ENCODE results near the gene QPCT.
A peak's percentile ranks its signal among the peaks of the same experiment; 100 is the strongest.

Gene QPCT

DNA sequence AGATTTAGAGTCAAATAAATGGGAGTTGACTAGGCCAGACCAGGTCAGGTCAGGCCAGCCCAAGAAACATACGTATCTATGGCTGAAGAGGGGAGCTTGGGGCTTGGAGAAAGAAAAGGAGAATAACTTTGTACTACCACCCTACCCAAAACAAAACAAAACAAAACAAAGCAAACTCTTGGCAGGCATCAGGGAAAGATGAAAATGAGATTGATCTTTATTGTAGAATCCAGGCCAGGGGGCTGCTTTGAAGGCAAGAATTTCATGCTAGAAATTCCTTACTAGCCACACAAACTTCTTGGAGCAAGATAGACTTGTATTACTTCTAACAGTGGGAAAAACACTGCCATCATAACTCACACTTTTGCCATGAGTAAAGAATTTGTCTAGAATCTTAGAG is 26.2 kb downstream of the QPCT start:
- H3K27ac ChIP-seq, result no peak overlapping the region
- no peak for DNase-seq (ENCODE audit: low spot score)
- CTCF ChIA-PET, result no interaction called here
- POLR2A ChIA-PET (ENCODE audit: low non-redundant PET), result no interaction called here
- TF ChIP-seq, protein P1, sequence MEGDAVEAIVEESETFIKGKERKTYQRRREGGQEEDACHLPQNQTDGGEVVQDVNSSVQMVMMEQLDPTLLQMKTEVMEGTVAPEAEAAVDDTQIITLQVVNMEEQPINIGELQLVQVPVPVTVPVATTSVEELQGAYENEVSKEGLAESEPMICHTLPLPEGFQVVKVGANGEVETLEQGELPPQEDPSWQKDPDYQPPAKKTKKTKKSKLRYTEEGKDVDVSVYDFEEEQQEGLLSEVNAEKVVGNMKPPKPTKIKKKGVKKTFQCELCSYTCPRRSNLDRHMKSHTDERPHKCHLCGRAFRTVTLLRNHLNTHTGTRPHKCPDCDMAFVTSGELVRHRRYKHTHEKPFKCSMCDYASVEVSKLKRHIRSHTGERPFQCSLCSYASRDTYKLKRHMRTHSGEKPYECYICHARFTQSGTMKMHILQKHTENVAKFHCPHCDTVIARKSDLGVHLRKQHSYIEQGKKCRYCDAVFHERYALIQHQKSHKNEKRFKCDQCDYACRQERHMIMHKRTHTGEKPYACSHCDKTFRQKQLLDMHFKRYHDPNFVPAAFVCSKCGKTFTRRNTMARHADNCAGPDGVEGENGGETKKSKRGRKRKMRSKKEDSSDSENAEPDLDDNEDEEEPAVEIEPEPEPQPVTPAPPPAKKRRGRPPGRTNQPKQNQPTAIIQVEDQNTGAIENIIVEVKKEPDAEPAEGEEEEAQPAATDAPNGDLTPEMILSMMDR (conservative IDR thresholded peaks at IDR 0.05; ENCODE audit: low read depth), result no peak

DNA sequence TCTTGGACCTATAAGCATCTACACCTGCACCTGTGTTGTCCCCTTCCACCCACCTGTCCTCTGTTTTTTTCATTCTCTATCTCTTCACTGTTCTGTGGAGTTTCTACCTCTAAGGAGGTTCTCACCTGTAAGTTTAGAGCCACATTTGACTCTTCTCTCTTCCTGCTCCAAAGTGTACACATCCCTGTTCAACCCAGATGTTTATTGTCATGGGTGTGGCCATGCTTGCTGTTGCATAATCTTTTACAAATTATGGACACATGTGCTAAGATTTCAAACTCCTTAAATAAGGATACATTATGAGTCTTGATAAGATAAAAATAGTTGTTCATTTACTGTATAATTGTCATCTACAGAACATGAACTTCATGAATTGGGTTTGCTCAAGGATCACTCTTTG is 27.6 kb downstream of the QPCT start:
- no peak overlapping the region for H3K27ac ChIP-seq
- no peak for DNase-seq (ENCODE audit: low spot score)
- ChIA-PET POLR2A (ENCODE audit: low non-redundant PET) (interaction anchor here (0.6 kb wide), 1 partner anchor 8 kb away, joined by 4 read pairs; no protein-coding TSS in a partner anchor), CTCF (interaction anchor here (0.6 kb wide), 1 partner anchor 14 kb away, joined by 3 read pairs; no protein-coding TSS in a partner anchor)
- TF ChIP-seq, protein P1 (conservative IDR thresholded peaks at IDR 0.05; ENCODE audit: low read depth), result no peak

DNA sequence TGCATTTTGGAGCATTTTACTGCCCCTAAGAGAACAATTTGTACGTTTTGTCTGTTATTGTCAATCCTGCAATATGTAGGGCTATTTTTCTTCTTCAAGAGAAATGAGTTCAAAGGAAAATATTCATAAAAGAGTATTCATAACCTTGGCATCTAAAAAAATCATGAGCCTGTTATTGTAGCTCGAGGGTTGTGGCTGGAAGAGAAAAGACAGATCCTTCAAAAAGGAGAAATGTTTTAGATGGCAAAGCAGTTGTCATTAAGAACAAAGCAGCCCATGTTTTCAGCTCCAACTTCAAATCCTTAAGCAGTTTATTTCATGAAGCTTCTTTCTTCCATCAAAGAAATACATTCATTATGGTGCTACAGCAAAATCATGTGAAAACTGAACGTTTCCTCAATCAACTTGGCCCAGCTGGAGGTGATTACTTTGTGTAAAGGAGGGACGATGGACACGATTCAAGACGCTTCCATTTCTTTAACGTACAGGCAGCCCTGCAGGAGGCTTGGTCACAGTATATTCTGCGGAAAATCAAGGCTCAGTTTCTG is 31.4 kb downstream of the QPCT start:
- POLR2A ChIA-PET (ENCODE audit: low non-redundant PET), result no interaction called here
- TF ChIP-seq, protein P1 (conservative IDR thresholded peaks at IDR 0.05; ENCODE audit: low read depth), result no peak
- no peak for DNase-seq (ENCODE audit: low spot score)
- no peak overlapping the region for H3K27ac ChIP-seq
- CTCF ChIA-PET, result interaction anchor here (0.6 kb wide), 2 partner anchors 11 to 434 kb away, joined by 3 to 4 read pairs; no protein-coding TSS in a partner anchor

DNA sequence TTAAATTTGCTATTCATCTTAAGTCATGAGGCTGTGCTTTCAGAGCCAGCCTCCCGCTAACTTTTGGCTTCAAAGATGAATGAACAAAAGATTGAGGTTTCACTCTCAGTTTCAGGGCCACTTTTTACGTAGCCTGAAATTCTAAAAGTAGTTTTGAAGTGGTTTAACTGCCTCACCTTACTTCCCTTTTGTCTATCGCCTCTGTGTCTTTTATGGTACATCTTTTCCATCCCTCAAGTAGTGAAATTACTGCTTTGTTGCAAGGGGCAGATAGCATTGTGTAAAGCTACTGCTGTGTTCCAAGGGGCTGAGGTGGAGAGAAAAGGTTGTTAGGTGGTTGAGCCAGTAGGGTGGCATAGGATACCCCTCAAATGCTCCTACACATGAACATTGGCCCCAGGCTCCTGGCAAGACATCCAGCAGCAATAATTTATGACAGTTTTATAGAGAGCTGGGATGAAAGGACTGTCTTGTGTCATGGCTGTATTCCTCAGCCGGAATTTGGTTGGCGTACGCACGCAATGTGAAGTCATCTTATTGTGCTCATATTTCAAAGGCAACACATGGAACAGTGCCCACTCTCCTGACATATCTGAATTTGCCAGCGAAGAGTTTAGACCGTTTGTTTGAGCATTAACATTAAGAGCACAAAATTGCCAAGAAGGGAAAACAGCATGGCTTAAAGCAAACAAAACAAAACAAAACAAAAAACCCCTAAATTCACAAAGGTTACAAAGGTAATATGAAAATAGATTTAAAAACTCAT is 32.2 kb downstream of the QPCT start:
- ChIA-PET POLR2A (ENCODE audit: low non-redundant PET) (no interaction called here), CTCF (interaction anchor here (0.6 to 0.9 kb wide), 2 partner anchors 433 to 501 kb away, joined by 3 to 4 read pairs; no protein-coding TSS in a partner anchor)
- peak; percentile 36 for DNase-seq (ENCODE audit: low spot score)
- TF ChIP-seq, protein P1 (conservative IDR thresholded peaks at IDR 0.05; ENCODE audit: low read depth), result no peak
- H3K27ac ChIP-seq, result no peak overlapping the region

DNA sequence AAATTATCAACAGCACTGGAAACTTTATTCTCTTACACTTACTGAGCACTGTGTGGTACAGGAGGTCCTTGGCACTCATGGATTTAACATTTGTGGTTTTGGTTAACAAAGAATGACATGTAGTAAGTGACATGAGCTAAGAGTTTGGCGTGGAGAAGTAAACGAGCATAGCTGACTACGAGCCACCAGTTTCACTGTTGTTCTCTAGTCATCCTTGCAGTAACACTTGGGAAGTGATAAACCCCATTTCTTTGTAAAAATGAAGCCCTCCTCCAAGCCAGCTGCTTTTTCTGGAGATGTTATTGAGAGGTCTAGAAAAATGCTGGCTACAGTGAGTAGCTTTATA is 32.7 kb downstream of the QPCT start:
- CTCF ChIA-PET, result interaction anchor here (0.9 kb wide), 1 partner anchor 500 kb away, joined by 4 read pairs; no protein-coding TSS in a partner anchor
- H3K27ac ChIP-seq, result no peak overlapping the region
- POLR2A ChIA-PET (ENCODE audit: low non-redundant PET), result no interaction called here
- TF ChIP-seq, protein P1 (conservative IDR thresholded peaks at IDR 0.05; ENCODE audit: low read depth), result no peak
- no peak for DNase-seq (ENCODE audit: low spot score)

DNA sequence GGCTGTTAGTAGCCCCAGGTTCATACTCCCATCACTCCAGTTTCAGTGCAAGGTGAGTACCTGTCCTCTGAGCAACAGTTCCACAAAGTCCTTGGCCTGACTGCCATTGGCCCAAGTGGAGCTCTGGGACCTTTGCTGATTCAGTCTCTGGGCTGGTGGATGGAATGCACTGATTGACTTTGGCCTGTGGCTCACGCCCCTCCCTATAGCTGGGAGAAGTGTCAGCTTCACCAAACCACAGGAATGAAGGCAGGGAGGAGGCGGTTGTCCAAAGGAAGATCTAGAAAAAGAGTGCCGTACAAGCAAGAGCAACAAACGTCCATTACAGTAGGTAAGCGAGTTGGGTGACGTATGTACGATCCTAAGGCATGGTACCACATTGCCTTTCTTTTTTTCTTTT is 34.0 kb downstream of the QPCT start:
- CTCF ChIA-PET, result interaction anchor here (0.6 kb wide), 1 partner anchor 9 kb away, joined by 4 read pairs; no protein-coding TSS in a partner anchor
- peak; percentile 73 for DNase-seq (ENCODE audit: low spot score)
- H3K27ac ChIP-seq, result no peak overlapping the region
- TF ChIP-seq, protein P1 (conservative IDR thresholded peaks at IDR 0.05; ENCODE audit: low read depth), result no peak
- POLR2A ChIA-PET (ENCODE audit: low non-redundant PET), result no interaction called here
